Testis (tissue), 3 donors: ENCODE measurements around the gene EEF1AKMT2. TPM values are rescaled to one million over a fixed set of nuclear protein-coding genes. Genes with fewer than 3 reads are reported as not detected.

Experiments used
- DNase-seq: peaks from one replicate; pipeline ENCODE4 v3.0.0-alpha.2; 2019
- H3K27ac ChIP-seq, 2 donors: fragments of 200-600 bp; sonication (generic); one replicate each; pipeline ENCODE4 v1.5.1; 2019
- H3K27me3 ChIP-seq: fragments of 200-600 bp; sonication (generic); one replicate; pipeline ENCODE4 v1.5.1; 2019
- H3K36me3 ChIP-seq: fragments of 200-600 bp; sonication (generic); one replicate; pipeline ENCODE4 v1.5.1; 2017; ENCODE audit warnings: low read depth; ENCODE audit errors: missing control alignments
- H3K4me1 ChIP-seq: fragments of 200-600 bp; sonication (generic); one replicate; pipeline ENCODE4 v1.5.1; 2019
- H3K4me3 ChIP-seq, 2 donors: fragments of 200-600 bp; sonication (generic); one replicate each; pipeline ENCODE4 v1.5.1; 2017 to 2019
- H3K9me3 ChIP-seq: fragments of 200-600 bp; sonication (generic); one replicate; pipeline ENCODE4 v1.5.1; 2017
- CTCF ChIP-seq, 3 experiments: fragments of 450-650 bp in 2 of 3; fragments of 200-600 bp in 1 of 3; sonication (generic) in 1 of 3; IDR thresholded peaks; one replicate each; pipeline ENCODE4 v1.5.1; 2016 to 2019; ENCODE audit warnings: antibody characterized with exemption in 3 of 3, mild to moderate bottlenecking in 2 of 3, moderate library complexity in 1 of 3
- POLR2A ChIP-seq: fragments of 450-650 bp; IDR thresholded peaks from one replicate; pipeline ENCODE4 v1.6.1; 2017; ENCODE audit warnings: antibody characterized with exemption, mild to moderate bottlenecking, moderate library complexity
- WGBS, 2 donors: methylation state at CpG; one replicate each; pipeline ENCODE4 v1.1.5; 2018; 5-methylcytosine and 5-hydroxymethylcytosine counted together
- intact Hi-C: fragments of 100-400 bp; cut with DNase I; formaldehyde crosslinking; loops from one replicate; pipeline ENCODE4 v1.15.1; 2023; ENCODE audit warnings: low total_unique reads
- polyA plus RNA-seq: library from polyadenylated mRNA; stranded (reverse); fragments of 350-450 nt; fragmentation: Illumina TruSeq; extraction: RNeasy Lipid Tissue Mini Kit (QIAGEN cat#74804); gene quantifications from one replicate; pipeline ENCODE4 v1.2.3, GENCODE V29; 2014; ENCODE audit warnings: low read depth, low replicate concordance; ENCODE audit not compliant: insufficient read depth
- total RNA-seq, 2 donors: library from RNA; depleted of rRNA; stranded (reverse); fragments of >200 nt; gene quantifications; one replicate each; pipeline ENCODE4 v1.2.3, GENCODE V29; 2016

EEF1AKMT2 gene
- total and polyA plus RNA-seq, 3 donors from 2014 or later = 25.8 to 47.9 (median 27.6) TPM

- no peak for DNase-seq
- Histone ChIP-seq H3K4me1 (peaks cover 27% of the 10 kb centered on the region), H3K27ac (peak overlapping the region in 1 of 2 donors; percentile 94), H3K9me3 (no peaks in the 10 kb centered on the region), H3K36me3 (no peaks in the 10 kb centered on the region), H3K4me3 (no peak overlapping the region), H3K27me3 (no peaks in the 10 kb centered on the region)
- intact Hi-C loops = no loop called here
- TF ChIP-seq CTCF (IDR thresholded peaks at IDR 0.05) (peak in 2 of 3 experiments; percentile 14 to 33), POLR2A (no peak)
- 32 to 33% methylated on average over 3 of the region's 3 CpGs for WGBS, 2 donors
These were observed 46.0 kb downstream of the EEF1AKMT2 start for GRCh38 chr10:124745673-124746072.

- Histone ChIP-seq H3K27ac (peak overlapping the region in 1 of 2 donors; percentile 94), H3K9me3 (no peaks in the 10 kb centered on the region), H3K36me3 (no peaks in the 10 kb centered on the region), H3K27me3 (no peaks in the 10 kb centered on the region), H3K4me1 (peaks cover 31% of the 10 kb centered on the region), H3K4me3 (no peak overlapping the region)
- intact Hi-C loops = no loop called here
- WGBS, 2 donors = 45 to 59% methylated on average over 4 of the region's 4 CpGs
- DNase-seq = no peak
- no peak for TF ChIP-seq CTCF (IDR thresholded peaks at IDR 0.05)
- TF ChIP-seq POLR2A = no peak
These were observed 46.4 kb downstream of the EEF1AKMT2 start for GRCh38 chr10:124745252-124745651.

GRCh38 chr10:124744102-124745050 lies 47.3 kb downstream of the EEF1AKMT2 start, which contains the start of gene FAM53B:
FAM53B (minus strand) TSS chr10:124744378; CDS start chr10:124706713, 37,665 bp downstream.
- H3K27ac ChIP-seq = peak within 1 kb of the TSS; percentile 89 to 94
- DNase-seq = peak; percentile 90
- no peaks in the 10 kb centered on the region for H3K9me3 ChIP-seq
- H3K4me3 ChIP-seq = peak within 1 kb of the TSS; percentile 74 to 88
- 0 to 1% methylated on average over 29 to 62 of the region's 100 CpGs for WGBS, 2 donors
- intact Hi-C loops = no loop called here
- H3K36me3 ChIP-seq = no peaks in the 10 kb centered on the region
- no peaks in the 10 kb centered on the region for H3K27me3 ChIP-seq
- TF ChIP-seq CTCF (IDR thresholded peaks at IDR 0.05) (peak in 1 of 3 experiments; percentile 80), POLR2A (no peak)
- H3K4me1 ChIP-seq = peaks cover 38% of the 10 kb centered on the region

- H3K9me3 ChIP-seq = no peaks in the 10 kb centered on the region
- DNase-seq = no peak
- 0% methylated on average over 39 to 93 of the region's 101 CpGs for WGBS, 2 donors
- TF ChIP-seq CTCF (IDR thresholded peaks at IDR 0.05) (no peak), POLR2A (no peak)
- H3K27me3 ChIP-seq = no peaks in the 10 kb centered on the region
- intact Hi-C loops = no loop called here
- peak overlapping the region; percentile 89 to 94 for H3K27ac ChIP-seq
- no peaks in the 10 kb centered on the region for H3K36me3 ChIP-seq
- peaks cover 48% of the 10 kb centered on the region for H3K4me1 ChIP-seq
- H3K4me3 ChIP-seq = peak overlapping the region; percentile 74 to 88
These were observed 48.2 kb downstream of the EEF1AKMT2 start for GRCh38 chr10:124743191-124744101.
